SH-SY5Y (cell line): Measurements from ENCODE around the gene SELL.

Experiments used
- GATA2 ChIP-seq: IDR thresholded peaks from 2 replicates; pipeline ENCODE4 v1.6.1; 2011; ENCODE audit warnings: mild to moderate bottlenecking, low read depth, low read length
- GATA3 ChIP-seq: IDR thresholded peaks from 2 replicates; pipeline ENCODE4 v1.6.1; 2011; ENCODE audit warnings: low read depth, mild to moderate bottlenecking, low read length, moderate library complexity

DNA sequence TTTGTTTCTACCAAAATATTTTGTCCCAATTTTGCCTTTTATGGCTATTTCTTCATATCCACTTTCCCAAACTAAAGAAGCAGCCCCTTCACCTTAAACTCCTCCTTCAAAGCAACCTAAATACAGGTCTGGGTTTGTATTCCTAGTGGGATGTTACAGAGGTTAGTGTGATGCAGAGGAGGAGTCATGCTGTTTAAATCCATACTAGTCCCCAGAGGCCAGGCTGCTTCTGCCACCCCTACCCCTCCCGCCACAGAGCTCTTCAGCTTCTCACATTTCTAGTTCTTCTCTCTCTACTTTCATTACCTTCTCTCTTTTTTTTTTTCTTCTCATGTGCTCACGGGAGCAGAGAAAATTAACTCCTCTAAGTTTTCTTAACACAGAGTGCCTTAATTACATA is 29.3 kb downstream of the SELL start:
- TF ChIP-seq GATA2: no peak
- no peak for TF ChIP-seq GATA3
